ENCODE measurements around the gene TMIGD2. TPM values are rescaled to one million over a fixed set of nuclear protein-coding genes. Genes with fewer than 3 reads are reported as not detected.

TMIGD2 gene
- polyA plus RNA-seq, 3 donors: 0.26 TPM; not detected in 2

DNA sequence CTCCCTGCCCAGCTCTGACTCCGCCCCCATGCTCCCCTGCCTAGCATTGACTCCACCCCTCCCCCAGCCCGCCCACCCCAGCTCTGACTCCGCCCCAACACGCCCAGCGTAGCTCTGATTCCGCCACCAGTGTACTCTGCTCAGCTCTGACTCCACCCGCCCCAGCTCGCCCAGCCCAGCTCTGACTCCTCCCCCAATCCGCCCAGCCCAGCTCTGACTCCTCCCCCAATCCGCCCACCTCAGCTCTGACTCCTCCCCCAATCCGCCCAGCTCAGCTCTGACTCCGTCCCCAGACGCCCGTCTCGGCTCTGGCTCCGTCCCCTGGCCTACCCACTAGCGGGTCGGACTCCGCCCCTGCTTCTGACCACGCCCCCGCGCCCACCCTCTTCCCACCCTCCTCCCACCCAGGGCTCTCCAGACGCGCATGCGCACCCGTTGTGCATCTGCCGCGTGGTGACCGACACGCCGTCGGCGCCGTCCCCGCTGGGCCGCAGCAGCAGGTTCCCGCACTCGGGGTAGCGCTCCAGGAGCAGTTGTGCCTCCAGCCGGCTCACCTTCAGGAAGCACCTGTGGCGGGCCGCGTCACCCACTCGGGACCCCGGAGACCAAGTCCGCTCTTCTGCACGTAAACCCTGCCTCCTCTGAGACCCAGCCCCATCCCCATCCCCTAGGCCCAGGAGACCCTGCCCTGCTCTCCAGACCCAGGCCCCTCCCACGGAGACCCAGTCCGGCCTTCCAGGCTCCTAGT, 26.2 kb upstream of the TMIGD2 start:
- under 1% methylated on average over 42 of the region's 49 CpGs for WGBS (ENCODE audit: insufficient coverage)
- peaks cover 30% of the 10 kb centered on the region for H3K4me1 Mint-ChIP-seq
- H3K27ac Mint-ChIP-seq: peak overlapping the region in 1 of 7 donors; percentile 36
- no peak overlapping the region for H3K27ac ChIP-seq (ENCODE audit: low read depth in 1 of 2, low read length in 2 of 2)
- no peaks in the 10 kb centered on the region for H3K79me2 ChIP-seq (ENCODE audit: insufficient read depth, low read length)
- peak overlapping the region; percentile 77 for H3K4me2 ChIP-seq (replicated peaks; ENCODE audit: extremely low read depth, low read length, poor library complexity, severe bottlenecking)
- H2AFZ ChIP-seq (ENCODE audit: insufficient read depth, low read depth, low read length, poor library complexity, severe bottlenecking): peak overlapping the region; percentile 79
- H3K9ac ChIP-seq (ENCODE audit: insufficient read depth, low read length, poor library complexity, severe bottlenecking): peak overlapping the region; percentile 40
- peaks cover 0 to 15% of the 10 kb centered on the region in 2 donors for H3K9me3 ChIP-seq (replicated peaks in 1 of 2; ENCODE audit: control insufficient read depth in 1 of 2, insufficient read depth in 1 of 2, low read length in 2 of 2)
- TF ChIP-seq, protein P1, sequence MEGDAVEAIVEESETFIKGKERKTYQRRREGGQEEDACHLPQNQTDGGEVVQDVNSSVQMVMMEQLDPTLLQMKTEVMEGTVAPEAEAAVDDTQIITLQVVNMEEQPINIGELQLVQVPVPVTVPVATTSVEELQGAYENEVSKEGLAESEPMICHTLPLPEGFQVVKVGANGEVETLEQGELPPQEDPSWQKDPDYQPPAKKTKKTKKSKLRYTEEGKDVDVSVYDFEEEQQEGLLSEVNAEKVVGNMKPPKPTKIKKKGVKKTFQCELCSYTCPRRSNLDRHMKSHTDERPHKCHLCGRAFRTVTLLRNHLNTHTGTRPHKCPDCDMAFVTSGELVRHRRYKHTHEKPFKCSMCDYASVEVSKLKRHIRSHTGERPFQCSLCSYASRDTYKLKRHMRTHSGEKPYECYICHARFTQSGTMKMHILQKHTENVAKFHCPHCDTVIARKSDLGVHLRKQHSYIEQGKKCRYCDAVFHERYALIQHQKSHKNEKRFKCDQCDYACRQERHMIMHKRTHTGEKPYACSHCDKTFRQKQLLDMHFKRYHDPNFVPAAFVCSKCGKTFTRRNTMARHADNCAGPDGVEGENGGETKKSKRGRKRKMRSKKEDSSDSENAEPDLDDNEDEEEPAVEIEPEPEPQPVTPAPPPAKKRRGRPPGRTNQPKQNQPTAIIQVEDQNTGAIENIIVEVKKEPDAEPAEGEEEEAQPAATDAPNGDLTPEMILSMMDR (IDR thresholded peaks at IDR 0.05): no peak
- peaks cover 23 to 26% of the 10 kb centered on the region in 2 donors for H3K4me1 ChIP-seq (ENCODE audit: control insufficient read depth in 1 of 2, insufficient read depth in 2 of 2, low read length in 2 of 2)
- H3K36me3 ChIP-seq (replicated peaks in 1 of 2; ENCODE audit: control insufficient read depth in 1 of 2, insufficient read depth in 2 of 2, low read length in 2 of 2): no peaks in the 10 kb centered on the region
- H4K20me1 ChIP-seq (ENCODE audit: insufficient read depth, low read length): no peaks in the 10 kb centered on the region
- peak; percentile 83 to 86 (median 84) for DNase-seq
- peaks cover 3% of the 10 kb centered on the region in 2 donors for H3K36me3 Mint-ChIP-seq
- H3K4me3 ChIP-seq (replicated peaks in 1 of 3; ENCODE audit: low read depth in 2 of 3, low read length in 3 of 3): peak overlapping the region in 2 of 3 experiments; percentile 27 to 65
- H3K27me3 Mint-ChIP-seq (ENCODE audit: low read depth in 3 of 3): peaks cover 28 to 45% (median 41%) of the 10 kb centered on the region in 3 donors
- intact Hi-C loops (cut with micrococcal nuclease): loop anchor here (1.0 to 10.0 kb wide), 3 partner anchors 14 to 346 kb away; partner anchors contain the start of genes MPND (in 1 of the 2) and MYDGF (in 1 of the 2)
- peak overlapping the region; percentile 76 to 85 for H3K4me3 Mint-ChIP-seq
- peaks cover 2 to 28% of the 10 kb centered on the region in 2 donors for H3K27me3 ChIP-seq (ENCODE audit: control insufficient read depth in 2 of 2, insufficient read depth in 2 of 2, low read length in 2 of 2)
- H3K9me3 Mint-ChIP-seq: peaks cover 8 to 26% (median 17%) of the 10 kb centered on the region in 7 donors

DNA sequence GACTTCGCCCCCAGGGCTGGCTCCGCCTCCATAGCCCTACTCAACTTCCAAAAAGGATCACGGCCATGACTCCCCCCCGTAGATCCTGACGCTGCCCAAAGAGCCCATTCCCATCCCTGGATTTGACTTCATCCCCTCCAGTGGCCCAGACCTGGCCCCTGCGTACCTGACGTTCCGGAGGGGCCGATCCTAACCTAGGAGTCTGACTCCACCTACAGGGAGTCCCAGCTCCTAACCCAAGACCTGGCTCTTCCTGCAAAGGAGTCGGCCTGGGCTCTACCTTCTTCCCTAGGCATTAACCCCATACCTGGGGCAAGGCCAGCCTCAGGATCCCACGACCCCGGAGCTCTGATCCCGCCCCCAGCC, 25.7 kb upstream of the TMIGD2 start:
- Mint-ChIP-seq H3K9me3 (peaks cover 8 to 29% (median 17%) of the 10 kb centered on the region in 7 donors), H3K27me3 (ENCODE audit: low read depth in 3 of 3) (peaks cover 28 to 45% (median 41%) of the 10 kb centered on the region in 3 donors), H3K4me1 (peaks cover 30% of the 10 kb centered on the region), H3K27ac (peak overlapping the region in 1 of 7 donors; percentile 23), H3K4me3 (peak overlapping the region; percentile 76 to 85), H3K36me3 (peaks cover 3% of the 10 kb centered on the region in 2 donors)
- H3K4me3 ChIP-seq (replicated peaks in 1 of 3; ENCODE audit: low read depth in 2 of 3, low read length in 3 of 3): peak overlapping the region; percentile 14 to 65 (median 39)
- H3K27me3 ChIP-seq (ENCODE audit: control insufficient read depth in 2 of 2, insufficient read depth in 2 of 2, low read length in 2 of 2): peaks cover 2 to 28% of the 10 kb centered on the region in 2 donors
- TF ChIP-seq, protein P1 (IDR thresholded peaks at IDR 0.05): no peak
- H3K36me3 ChIP-seq (replicated peaks in 1 of 2; ENCODE audit: control insufficient read depth in 1 of 2, insufficient read depth in 2 of 2, low read length in 2 of 2): no peaks in the 10 kb centered on the region
- no peaks in the 10 kb centered on the region for H4K20me1 ChIP-seq (ENCODE audit: insufficient read depth, low read length)
- no peak overlapping the region for H3K9ac ChIP-seq (ENCODE audit: insufficient read depth, low read length, poor library complexity, severe bottlenecking)
- H3K27ac ChIP-seq (ENCODE audit: low read depth in 1 of 2, low read length in 2 of 2): no peak overlapping the region
- peak overlapping the region; percentile 77 for H3K4me2 ChIP-seq (replicated peaks; ENCODE audit: extremely low read depth, low read length, poor library complexity, severe bottlenecking)
- WGBS (ENCODE audit: insufficient coverage): 18% methylated on average over 13 of the region's 13 CpGs
- peak overlapping the region; percentile 54 for H2AFZ ChIP-seq (ENCODE audit: insufficient read depth, low read depth, low read length, poor library complexity, severe bottlenecking)
- DNase-seq: no peak
- peaks cover 0 to 15% of the 10 kb centered on the region in 2 donors for H3K9me3 ChIP-seq (replicated peaks in 1 of 2; ENCODE audit: control insufficient read depth in 1 of 2, insufficient read depth in 1 of 2, low read length in 2 of 2)
- H3K79me2 ChIP-seq (ENCODE audit: insufficient read depth, low read length): no peaks in the 10 kb centered on the region
- peaks cover 23 to 26% of the 10 kb centered on the region in 2 donors for H3K4me1 ChIP-seq (ENCODE audit: control insufficient read depth in 1 of 2, insufficient read depth in 2 of 2, low read length in 2 of 2)
- intact Hi-C loops (cut with micrococcal nuclease): loop anchor here (1.0 to 10.0 kb wide), 3 partner anchors 14 to 347 kb away; partner anchors contain the start of genes MPND (in 1 of the 2) and MYDGF (in 1 of the 2)

Data from CD14-positive monocyte (primary cell).